HEK293 (cell line): ENCODE results near the gene P2RX7.
A peak's percentile ranks its signal among the peaks of the same experiment; 100 is the strongest.
"Not testable (repeated sequence)": the region's sequence is repeated elsewhere in the genome, so short reads cannot be mapped to it uniquely, and the experiment has no call there.

Experiments used
- CTCF ChIA-PET: fragments of 350-600 bp; formaldehyde crosslinking; extraction: SDS; loops from one replicate; lab custom pipeline; 2021; ENCODE audit warnings: antibody characterized with exemption; lab: Yijun Ruan, JAX
- POLR2A ChIA-PET: fragments of 300-600 bp; formaldehyde crosslinking; extraction: SDS; loops from one replicate; lab custom pipeline; 2020; ENCODE audit warnings: antibody characterized with exemption, inconsistent platforms; lab: Yijun Ruan, JAX
- H3K27ac ChIP-seq: fragments of 200-500 bp; sonication (Bioruptor generic); 2 replicates; pipeline ENCODE4 v1.5.1; 2014; ENCODE audit warnings: low read depth, low read length, control low read depth, inconsistent platforms; ENCODE audit errors: extremely low read depth
- H3K36me3 ChIP-seq, 2 experiments: fragments of 200-500 bp in 1 of 2; sonication (Bioruptor generic) in 1 of 2; 1 replicate in 1 of 2; 2 replicates in 1 of 2; pipeline ENCODE4 v1.5.1; 2014 to 2017; ENCODE audit warnings: inconsistent platforms in 2 of 2, low read length in 2 of 2; ENCODE audit not compliant: control insufficient read depth in 2 of 2, insufficient read depth in 1 of 2
- H3K4me1 ChIP-seq: fragments of 200-500 bp; sonication (Bioruptor generic); 2 replicates; pipeline ENCODE4 v1.5.1; 2014; ENCODE audit warnings: mild to moderate bottlenecking, low read length, inconsistent platforms; ENCODE audit not compliant: control insufficient read depth, insufficient read depth
- H3K4me3 ChIP-seq: 2 replicates; pipeline ENCODE4 v1.5.1; 2011; ENCODE audit warnings: low read depth, mild to moderate bottlenecking, control low read depth, low read length, moderate library complexity
- H3K9me3 ChIP-seq: fragments of 200-500 bp; sonication (Bioruptor generic); 2 replicates; pipeline ENCODE4 v1.5.1; 2014; ENCODE audit warnings: low read depth, low read length, inconsistent platforms; ENCODE audit not compliant: control insufficient read depth, insufficient read depth
- OSR2 ChIP-seq: fragments of 450-650 bp; formaldehyde crosslinking; IDR thresholded peaks from 2 replicates; pipeline ENCODE4 v1.5.1; 2016; ENCODE audit warnings: missing biosample characterization, missing genetic modification characterization
- PRDM1 ChIP-seq: fragments of 450-650 bp; formaldehyde crosslinking; IDR thresholded peaks from 2 replicates; pipeline ENCODE4; 2016; ENCODE audit warnings: missing biosample characterization, missing genetic modification characterization
- SETDB1 ChIP-seq: IDR thresholded peaks from one replicate; pipeline ENCODE4 v1.6.1; 2017; ENCODE audit warnings: mild to moderate bottlenecking, low read length, moderate library complexity, mixed read lengths; ENCODE audit not compliant: insufficient read length
- ZBTB48 ChIP-seq: fragments of 450-650 bp; formaldehyde crosslinking; IDR thresholded peaks from 2 replicates; pipeline ENCODE4 v1.5.1; 2016; ENCODE audit warnings: missing biosample characterization, missing genetic modification characterization
- ZNF112 ChIP-seq: fragments of 450-650 bp; formaldehyde crosslinking; IDR thresholded peaks from 2 replicates; pipeline ENCODE4 v1.5.0; 2017; ENCODE audit warnings: missing biosample characterization, missing genetic modification characterization
- ZNF140 ChIP-seq: fragments of 450-650 bp; formaldehyde crosslinking; IDR thresholded peaks from 2 replicates; pipeline ENCODE4 v1.5.1; 2016; ENCODE audit warnings: missing biosample characterization, missing genetic modification characterization
- ZNF169 ChIP-seq: fragments of 450-650 bp; formaldehyde crosslinking; IDR thresholded peaks from 2 replicates; pipeline ENCODE4 v1.5.1; 2016; ENCODE audit warnings: missing biosample characterization, missing genetic modification characterization
- ZNF280D ChIP-seq: fragments of 450-650 bp; formaldehyde crosslinking; IDR thresholded peaks from 2 replicates; pipeline ENCODE4 v1.5.1; 2016; ENCODE audit warnings: missing biosample characterization, missing genetic modification characterization
- ZNF560 ChIP-seq: fragments of 450-650 bp; formaldehyde crosslinking; IDR thresholded peaks from 2 replicates; pipeline ENCODE4 v1.5.1; 2017; ENCODE audit warnings: missing biosample characterization, missing genetic modification characterization, borderline replicate concordance
- ZNF571 ChIP-seq: fragments of 450-650 bp; formaldehyde crosslinking; IDR thresholded peaks from 2 replicates; pipeline ENCODE4 v1.5.0; 2017; ENCODE audit warnings: missing biosample characterization, missing genetic modification characterization
- ZNF704 ChIP-seq: fragments of 450-650 bp; formaldehyde crosslinking; IDR thresholded peaks from 2 replicates; pipeline ENCODE4 v1.5.1; 2016; ENCODE audit warnings: missing biosample characterization, missing genetic modification characterization
- ZNF791 ChIP-seq: fragments of 450-650 bp; formaldehyde crosslinking; IDR thresholded peaks from 2 replicates; pipeline ENCODE4 v1.5.1; 2016; ENCODE audit warnings: missing biosample characterization, missing genetic modification characterization
- ZXDB ChIP-seq: fragments of 450-650 bp; formaldehyde crosslinking; IDR thresholded peaks from 2 replicates; pipeline ENCODE4 v1.5.1; 2016; ENCODE audit warnings: missing biosample characterization, missing genetic modification characterization
- TF ChIP-seq, protein P1 (sequence below): sonication (generic); formaldehyde crosslinking; IDR thresholded peaks from 2 replicates; pipeline ENCODE4 v1.8.1; 2022; ENCODE audit warnings: mild to moderate bottlenecking, moderate library complexity, missing genetic modification reagents

The P2RX7 gene

GRCh38 chr12:121202407-121203355 lies 70.0 kb downstream of the P2RX7 start (continued):
- TF ChIP-seq, protein P1, sequence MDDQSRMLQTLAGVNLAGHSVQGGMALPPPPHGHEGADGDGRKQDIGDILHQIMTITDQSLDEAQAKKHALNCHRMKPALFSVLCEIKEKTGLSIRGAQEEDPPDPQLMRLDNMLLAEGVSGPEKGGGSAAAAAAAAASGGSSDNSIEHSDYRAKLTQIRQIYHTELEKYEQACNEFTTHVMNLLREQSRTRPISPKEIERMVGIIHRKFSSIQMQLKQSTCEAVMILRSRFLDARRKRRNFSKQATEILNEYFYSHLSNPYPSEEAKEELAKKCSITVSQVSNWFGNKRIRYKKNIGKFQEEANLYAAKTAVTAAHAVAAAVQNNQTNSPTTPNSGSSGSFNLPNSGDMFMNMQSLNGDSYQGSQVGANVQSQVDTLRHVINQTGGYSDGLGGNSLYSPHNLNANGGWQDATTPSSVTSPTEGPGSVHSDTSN (CRISPR knock-in tag): no peak
- TF ChIP-seq ZNF791 (tag by site-specific recombination): no peak
- no peak for TF ChIP-seq ZBTB48 (tag by site-specific recombination)
- TF ChIP-seq ZNF280D (tag by site-specific recombination): no peak
- TF ChIP-seq ZNF571 (tag by site-specific recombination): no peak
- peak; percentile 77; the same call in 1 of the 2 replicates for TF ChIP-seq ZXDB (tag by site-specific recombination)
- TF ChIP-seq ZNF560 (tag by site-specific recombination): no peak
- TF ChIP-seq, all 188 proteins: peak for 64

DNA sequence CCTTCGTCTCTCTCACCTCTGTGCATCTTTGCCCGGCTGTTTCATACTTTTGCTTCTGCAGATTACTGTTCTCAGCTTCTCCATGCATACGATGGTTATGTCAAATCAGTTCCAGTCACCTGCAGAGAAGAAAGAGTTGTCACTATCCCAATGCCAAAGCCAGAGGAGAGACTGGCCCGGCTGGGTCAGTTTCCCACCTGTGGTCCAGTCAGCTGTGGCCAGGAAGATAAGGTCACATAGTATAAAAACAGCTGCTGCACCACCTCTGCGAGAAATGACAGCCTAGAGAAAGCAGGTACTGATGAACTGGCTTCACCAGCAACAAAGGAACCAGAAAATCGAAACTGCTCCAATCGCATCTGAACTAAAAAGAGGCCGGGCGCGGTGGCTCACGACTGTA lies 70.8 kb downstream of the P2RX7 start:
- H3K4me1 ChIP-seq: peaks cover 16% of the 10 kb centered on the region
- H3K4me3 ChIP-seq: no peak overlapping the region; the same call in 1 of the 2 replicates
- H3K27ac ChIP-seq: peak overlapping the region; percentile 56
- H3K36me3 ChIP-seq: no peaks in the 10 kb centered on the region
- ChIA-PET CTCF (interaction anchor here (0.6 to 0.9 kb wide), 3 partner anchors 12 to 675 kb away, joined by 3 to 4 read pairs (median 3); partner anchors contain the start of gene COQ5), POLR2A (no interaction called here)
- no peaks in the 10 kb centered on the region for H3K9me3 ChIP-seq
- TF ChIP-seq PRDM1 (tag by site-specific recombination) (0 out of 2 replicates have a peak, but pooled peaks have one; percentile 15), ZNF169 (tag by site-specific recombination) (no peak)

DNA sequence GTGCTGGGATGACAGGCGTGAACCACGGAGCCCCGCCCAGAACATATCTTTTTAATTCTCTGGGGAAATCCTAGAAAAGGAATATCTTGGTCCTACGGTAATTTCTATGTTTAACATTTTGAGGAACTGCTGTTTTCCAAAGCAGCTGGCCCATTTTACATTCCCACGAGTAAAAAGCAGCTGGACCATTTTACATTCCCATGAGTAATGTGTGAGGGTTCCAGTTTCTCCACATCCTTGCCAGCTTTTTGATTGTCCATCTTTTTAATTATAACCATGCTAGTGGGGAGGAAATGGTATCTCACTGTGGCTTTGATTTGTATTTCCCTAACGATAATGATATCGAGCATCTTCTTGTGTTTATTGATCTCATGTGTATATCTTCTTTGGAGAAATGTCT lies 72.8 kb downstream of the P2RX7 start:
- POLR2A ChIA-PET: no interaction called here
- CTCF ChIA-PET: interaction anchor here (0.6 kb wide), 1 partner anchor 143 kb away, joined by 4 read pairs; no protein-coding TSS in a partner anchor

GRCh38 chr12:121208571-121208970 lies 75.9 kb downstream of the P2RX7 start:
- H3K27ac ChIP-seq, POLR2A ChIA-PET, H3K4me1 ChIP-seq, H3K36me3 ChIP-seq, H3K9me3 ChIP-seq, H3K4me3 ChIP-seq: not testable (repeated sequence)
- CTCF ChIA-PET: interaction anchor here (0.6 to 1.3 kb wide), 5 partner anchors 22 to 894 kb away, joined by 3 to 4 read pairs (median 3); no protein-coding TSS in a partner anchor

More for the DNA sequence above, 72.8 kb downstream of the P2RX7 start:
- no peaks in the 10 kb centered on the region for H3K9me3 ChIP-seq
- H3K4me3 ChIP-seq: no peak overlapping the region
- H3K4me1 ChIP-seq: peaks cover 16% of the 10 kb centered on the region
- no peaks in the 10 kb centered on the region for H3K36me3 ChIP-seq
- TF ChIP-seq OSR2 (no peak), ZNF280D (tag by site-specific recombination) (no peak), ZNF560 (tag by site-specific recombination) (no peak), ZNF140 (tag by site-specific recombination) (no peak), ZNF112 (no peak), ZNF704 (tag by site-specific recombination) (no peak), ZBTB48 (tag by site-specific recombination) (no peak), SETDB1 (peak; percentile 28)
- no peak overlapping the region for H3K27ac ChIP-seq
